HepG2 (cell line): ENCODE results near the gene LRRC4C. TPM values are rescaled to one million over a fixed set of nuclear protein-coding genes. Genes with fewer than 3 reads are reported as not detected.

Experiments
- ATAC-seq: fragments of 200-7000 bp; cut with Tn5 transposase; 3 replicates; pipeline ENCODE4 v1.9.1; 2020; ENCODE audit warnings: mild to moderate bottlenecking, moderate library complexity
- BruUV-seq: library from RNA; stranded (reverse); fragments of 400-500 nt; replicated peaks from 2 replicates; lab custom pipeline; 2021; lab: Mats Ljungman, UMichigan
- CTCF ChIA-PET: fragments of 300-600 bp; formaldehyde crosslinking; extraction: SDS; loops from one replicate; lab custom pipeline; 2021; ENCODE audit warnings: low total read pairs, inconsistent platforms, low intra/inter-chr PET ratio; lab: Yijun Ruan, JAX
- POLR2A ChIA-PET: fragments of 350-600 bp; sonication (Branson Sonifier 250); formaldehyde crosslinking; loops from one replicate; lab custom pipeline; 2020; ENCODE audit warnings: antibody characterized with exemption, inconsistent platforms; lab: Yijun Ruan, JAX
- DNase-seq: peaks from one replicate; pipeline ENCODE4 v3.0.0-alpha.2; 2015; ENCODE audit warnings: low spot score
- FAIRE-seq: peaks from 3 replicates; lab custom pipeline; 2011; peaks lifted over from hg19 to GRCh38; lab: Jason Lieb, UNC
- H2AFZ ChIP-seq: one replicate; pipeline ENCODE4 v1.6.1; 2011; ENCODE audit warnings: low read length, inconsistent platforms
- H3K27ac ChIP-seq: fragments of 300-600 bp; 3 replicates; pipeline ENCODE4 v1.8.0; 2011; ENCODE audit warnings: mixed run types, mild to moderate bottlenecking, mixed read lengths, low read length, inconsistent platforms; ENCODE audit not compliant: insufficient read depth; ENCODE audit errors: extremely low read length
- H3K27me3 ChIP-seq, 2 experiments: fragments of 200-600 bp in 1 of 2; 2 replicates in 1 of 2; 3 replicates in 1 of 2; pipeline versions ENCODE4 v1.6.0 to v1.8.0; 2011; ENCODE audit warnings: low read length in 2 of 2, mild to moderate bottlenecking in 2 of 2, moderate library complexity in 2 of 2, inconsistent platforms in 1 of 2; ENCODE audit not compliant: insufficient read depth in 2 of 2, control insufficient read depth in 1 of 2
- H3K36me3 ChIP-seq, 2 experiments: fragments of 200-600 bp in 1 of 2; replicated peaks in 1 of 2; 2 replicates in 1 of 2; 3 replicates in 1 of 2; pipeline versions ENCODE4 v1.5.1 to v1.8.0; 2011; ENCODE audit warnings: low read length in 2 of 2, inconsistent platforms in 1 of 2; ENCODE audit not compliant: insufficient read depth in 2 of 2, control insufficient read depth in 1 of 2
- H3K4me1 ChIP-seq: 2 replicates; pipeline ENCODE4 v1.5.1; 2012; ENCODE audit warnings: low read length, inconsistent platforms; ENCODE audit not compliant: insufficient read depth
- H3K4me2 ChIP-seq: 2 replicates; pipeline ENCODE4 v1.6.0; 2011; ENCODE audit warnings: low read depth, low read length, inconsistent platforms
- H3K4me3 ChIP-seq, 3 experiments: fragments of 200-600 bp in 1 of 3; sonication (generic), shearing (Covaris generic) in 1 of 3; replicated peaks in 1 of 3; 2 replicates each; pipeline ENCODE4 v1.5.1; 2011 to 2016; ENCODE audit warnings: low read length in 3 of 3, inconsistent platforms in 2 of 3, low read depth in 2 of 3, mild to moderate bottlenecking in 2 of 3, control low read depth in 1 of 3, mixed read lengths in 1 of 3; ENCODE audit not compliant: insufficient read depth in 1 of 3
- H3K79me2 ChIP-seq: one replicate; pipeline ENCODE4 v1.6.1; 2011; ENCODE audit warnings: low read length, inconsistent platforms; ENCODE audit not compliant: insufficient read depth
- H3K9ac ChIP-seq: 2 replicates; pipeline ENCODE4 v1.6.0; 2011; ENCODE audit warnings: mild to moderate bottlenecking, low read depth, low read length, inconsistent platforms; ENCODE audit not compliant: insufficient read depth
- H3K9me3 ChIP-seq: 2 replicates; pipeline ENCODE4 v1.5.1; 2012; ENCODE audit warnings: mild to moderate bottlenecking, low read length
- H4K20me1 ChIP-seq: 2 replicates; pipeline ENCODE4 v1.6.0; 2011; ENCODE audit warnings: inconsistent platforms, mild to moderate bottlenecking, low read length, moderate library complexity; ENCODE audit not compliant: insufficient read depth
- FOSL2 ChIP-seq: sonication (generic); formaldehyde crosslinking; IDR thresholded peaks from 2 replicates; pipeline ENCODE4 v1.4.0; 2020; ENCODE audit warnings: missing genetic modification reagents
- FOXO4 ChIP-seq: sonication (generic); formaldehyde crosslinking; conservative IDR thresholded peaks from 2 replicates; pipeline ENCODE4 v1.8.1; 2023; ENCODE audit warnings: missing genetic modification reagents
- GABPA ChIP-seq, 2 experiments: IDR thresholded peaks; 2 replicates each; pipeline ENCODE4 v1.6.1; 2011 to 2016; ENCODE audit warnings: low read depth in 2 of 2, low read length in 1 of 2, missing biosample characterization in 1 of 2, missing genetic modification characterization in 1 of 2
- KLF9 ChIP-seq: IDR thresholded peaks from 2 replicates; pipeline ENCODE4 v1.6.1; 2016; ENCODE audit warnings: low read depth
- SETDB1 ChIP-seq: sonication (generic); formaldehyde crosslinking; IDR thresholded peaks from 2 replicates; pipeline ENCODE4 v1.5.1; 2020; ENCODE audit warnings: missing genetic modification reagents, mild to moderate bottlenecking, borderline replicate concordance
- ZNF563 ChIP-seq: sonication (generic); formaldehyde crosslinking; IDR thresholded peaks from 2 replicates; pipeline ENCODE4 v1.8.0; 2022; ENCODE audit warnings: mild to moderate bottlenecking, moderate library complexity, missing genetic modification reagents
- ZNF879 ChIP-seq: sonication (generic); formaldehyde crosslinking; IDR thresholded peaks from 2 replicates; pipeline ENCODE4 v1.8.1; 2023; ENCODE audit warnings: missing genetic modification reagents
- in situ Hi-C: cut with HindIII; loops from 2 replicates; pipeline ENCODE4 v1.10.0; 2017; ENCODE audit warnings: low pct_unique_long_range_greater_than_20kb; ENCODE audit not compliant: extremely low pct_ligation_motif_present
- intact Hi-C: fragments of 100-400 bp; cut with micrococcal nuclease; formaldehyde crosslinking; loops from one replicate; pipeline ENCODE4 v1.10.0; 2022; ENCODE audit not compliant: unreplicated experiment
- polyA plus RNA-seq, 8 experiments: library from polyadenylated mRNA; depleted of rRNA in 3 of 8; stranded (reverse) in 7 of 8; unstranded in 1 of 8; fragments of >200 nt; fragmentation: Illumina TruSeq in 4 of 8; extraction: Trizol in 4 of 8; gene quantifications; 2 replicates each; pipeline versions ENCODE4 v1.2.1 to v1.2.3, GENCODE V29; 2011 to 2016; ENCODE audit warnings: low read depth in 4 of 8, missing spikeins in 1 of 8, mixed read lengths in 1 of 8; ENCODE audit not compliant: insufficient read depth in 1 of 8
- total RNA-seq, 5 experiments: library from RNA; depleted of rRNA; stranded (reverse); fragments of >200 nt; fragmentation: Illumina TruSeq; extraction: Trizol; gene quantifications; 2 replicates each; pipeline ENCODE4 v1.2.3, GENCODE V29; 2016; ENCODE audit warnings: low read depth in 1 of 5
- TF ChIP-seq, protein P1 (sequence below): IDR thresholded peaks from 2 replicates; pipeline ENCODE4 v1.6.1; 2012; ENCODE audit warnings: low read depth, low read length, improper control_type of control experiment
- TF ChIP-seq, protein P2 (sequence below): sonication (generic); formaldehyde crosslinking; IDR thresholded peaks from 2 replicates; pipeline ENCODE4 v1.8.0; 2022; ENCODE audit warnings: mild to moderate bottlenecking, missing genetic modification reagents, moderate library complexity

The LRRC4C gene
- total and polyA plus RNA-seq, 2 of the 13 experiments (the other 11 are each of a cell fraction or from before 2014, with no cell fraction given): not detected

- ATAC-seq (no peak), DNase-seq (no peak), FAIRE-seq (no peak)
- Histone ChIP-seq H3K9me3 (peaks cover 83% of the 10 kb centered on the region), H3K79me2 (no peaks in the 10 kb centered on the region), H4K20me1 (no peaks in the 10 kb centered on the region), H3K4me2 (no peak overlapping the region), H3K27me3 (no peaks in the 10 kb centered on the region), H3K9ac (no peak overlapping the region), H3K36me3 (no peaks in the 10 kb centered on the region), H2AFZ (no peak overlapping the region), H3K4me3 (no peak overlapping the region), H3K4me1 (no peaks in the 10 kb centered on the region), H3K27ac (no peak overlapping the region)
- BruUV-seq: no TSS peak
- ChIA-PET POLR2A (no interaction called here), CTCF (no interaction called here)
- in situ Hi-C loops (no loop called here), intact Hi-C loops (no loop called here)
- TF ChIP-seq ZNF563 (no peak), SETDB1 (CRISPR knock-in tag) (no peak), FOSL2 (CRISPR knock-in tag) (no peak), ZNF879 (CRISPR knock-in tag) (no peak), FOXO4 (no peak), GABPA (IDR thresholded peaks at IDR 0.05; ENCODE audit: low read depth, low read length) (no peak), GABPA (CRISPR knock-in tag; IDR thresholded peaks at IDR 0.05; ENCODE audit: low read depth) (no peak), KLF9 (CRISPR knock-in tag) (no peak)
- TF ChIP-seq, protein P1, sequence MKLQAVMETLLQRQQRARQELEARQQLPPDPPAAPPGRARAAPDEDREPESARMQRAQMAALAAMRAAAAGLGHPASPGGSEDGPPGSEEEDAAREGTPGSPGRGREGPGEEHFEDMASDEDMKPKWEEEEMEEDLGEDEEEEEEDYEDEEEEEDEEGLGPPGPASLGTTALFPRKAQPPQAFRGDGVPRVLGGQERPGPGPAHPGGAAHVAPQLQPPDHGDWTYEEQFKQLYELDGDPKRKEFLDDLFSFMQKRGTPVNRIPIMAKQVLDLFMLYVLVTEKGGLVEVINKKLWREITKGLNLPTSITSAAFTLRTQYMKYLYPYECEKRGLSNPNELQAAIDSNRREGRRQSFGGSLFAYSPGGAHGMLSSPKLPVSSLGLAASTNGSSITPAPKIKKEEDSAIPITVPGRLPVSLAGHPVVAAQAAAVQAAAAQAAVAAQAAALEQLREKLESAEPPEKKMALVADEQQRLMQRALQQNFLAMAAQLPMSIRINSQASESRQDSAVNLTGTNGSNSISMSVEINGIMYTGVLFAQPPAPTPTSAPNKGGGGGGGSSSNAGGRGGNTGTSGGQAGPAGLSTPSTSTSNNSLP: no peak
- TF ChIP-seq, protein P2, sequence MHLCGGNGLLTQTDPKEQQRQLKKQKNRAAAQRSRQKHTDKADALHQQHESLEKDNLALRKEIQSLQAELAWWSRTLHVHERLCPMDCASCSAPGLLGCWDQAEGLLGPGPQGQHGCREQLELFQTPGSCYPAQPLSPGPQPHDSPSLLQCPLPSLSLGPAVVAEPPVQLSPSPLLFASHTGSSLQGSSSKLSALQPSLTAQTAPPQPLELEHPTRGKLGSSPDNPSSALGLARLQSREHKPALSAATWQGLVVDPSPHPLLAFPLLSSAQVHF (CRISPR knock-in tag): no peak
- TF ChIP-seq, all 625 proteins: peak for 0
These were observed 385.1 kb downstream of the LRRC4C start for GRCh38 chr11:41074318-41074717.
